ENCODE data around the gene IFI6. TPM values are rescaled to one million over a fixed set of nuclear protein-coding genes. Genes with fewer than 3 reads are reported as not detected.

IFI6 gene
- total and polyA plus RNA-seq, 2 of the 13 experiments (the other 11 are each of a cell fraction or from before 2014, with no cell fraction given), result 12.9 to 13.2 TPM

DNA sequence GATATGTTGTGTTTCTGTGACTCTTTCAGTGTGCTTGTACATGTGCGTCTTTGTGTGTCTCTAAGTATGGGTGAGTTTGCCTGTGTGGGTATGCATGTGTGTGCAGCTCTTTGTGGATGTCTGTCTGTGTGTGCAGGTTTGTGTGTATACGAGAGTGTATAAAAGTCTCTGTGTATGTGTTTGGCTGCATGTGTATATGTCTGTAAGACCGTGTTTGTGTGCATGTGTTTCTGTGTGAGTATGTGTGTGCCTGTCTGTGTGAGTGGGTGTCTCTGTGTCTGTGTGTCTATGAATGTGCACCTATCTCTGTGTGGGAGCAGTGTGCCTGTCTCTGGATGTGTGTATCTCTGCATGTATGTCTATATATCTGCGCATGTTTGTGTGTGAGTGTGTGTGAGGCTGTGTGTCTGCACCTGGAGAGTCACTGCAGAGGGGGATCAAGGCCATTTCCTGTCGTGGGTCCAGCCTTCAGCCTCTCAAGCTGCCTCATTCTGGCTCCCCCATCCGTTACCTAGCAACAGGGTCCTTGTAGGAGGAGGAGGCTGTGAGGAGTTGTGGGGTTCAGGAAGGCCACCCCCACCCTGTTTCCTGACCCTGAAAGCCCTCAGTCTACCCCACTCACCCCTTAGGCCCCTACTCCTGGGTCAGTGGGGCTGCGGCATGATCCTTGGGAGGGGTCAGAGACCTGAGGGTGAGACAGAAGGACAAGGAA lies 47.4 kb downstream of the IFI6 start:
- 35% methylated on average over 4 of the region's 7 CpGs for WGBS (ENCODE audit: low lambda C conversion rate)
- TF ChIP-seq, protein P1, sequence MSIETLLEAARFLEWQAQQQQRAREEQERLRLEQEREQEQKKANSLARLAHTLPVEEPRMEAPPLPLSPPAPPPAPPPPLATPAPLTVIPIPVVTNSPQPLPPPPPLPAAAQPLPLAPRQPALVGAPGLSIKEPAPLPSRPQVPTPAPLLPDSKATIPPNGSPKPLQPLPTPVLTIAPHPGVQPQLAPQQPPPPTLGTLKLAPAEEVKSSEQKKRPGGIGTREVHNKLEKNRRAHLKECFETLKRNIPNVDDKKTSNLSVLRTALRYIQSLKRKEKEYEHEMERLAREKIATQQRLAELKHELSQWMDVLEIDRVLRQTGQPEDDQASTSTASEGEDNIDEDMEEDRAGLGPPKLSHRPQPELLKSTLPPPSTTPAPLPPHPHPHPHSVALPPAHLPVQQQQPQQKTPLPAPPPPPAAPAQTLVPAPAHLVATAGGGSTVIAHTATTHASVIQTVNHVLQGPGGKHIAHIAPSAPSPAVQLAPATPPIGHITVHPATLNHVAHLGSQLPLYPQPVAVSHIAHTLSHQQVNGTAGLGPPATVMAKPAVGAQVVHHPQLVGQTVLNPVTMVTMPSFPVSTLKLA (IDR thresholded peaks at IDR 0.05), result 0 out of 2 replicates have a peak, but pooled peaks have one; percentile 13
- no peak for TF ChIP-seq MED1 (CRISPR knock-in tag; IDR thresholded peaks at IDR 0.05)
- peaks cover 0 to 12% of the 10 kb centered on the region in 2 experiments; a peak in 2 of 5 replicates for H3K27me3 ChIP-seq (ENCODE audit: control insufficient read depth in 1 of 2, insufficient read depth in 2 of 2, low read length in 2 of 2)
- H4K20me1 ChIP-seq (ENCODE audit: insufficient read depth, low read length), result no peaks in the 10 kb centered on the region
- no peak overlapping the region for H3K27ac ChIP-seq (ENCODE audit: extremely low read length, insufficient read depth, low read length)
- no peak overlapping the region for H3K9ac ChIP-seq (ENCODE audit: insufficient read depth, low read depth, low read length)
- no peak for DNase-seq (ENCODE audit: low spot score)
- intact Hi-C loops (cut with micrococcal nuclease; ENCODE audit: unreplicated experiment) (no loop called here), in situ Hi-C loops (cut with HindIII; ENCODE audit: extremely low pct_ligation_motif_present, low pct_unique_long_range_greater_than_20kb) (no loop called here)
- H3K4me1 ChIP-seq (ENCODE audit: insufficient read depth, low read length), result peaks cover 31% of the 10 kb centered on the region
- no peak for ATAC-seq
- ChIA-PET CTCF (ENCODE audit: low intra/inter-chr PET ratio, low total read pairs) (no interaction called here), POLR2A (no interaction called here)
- BruUV-seq (replicated peaks), result no TSS peak
- no peaks in the 10 kb centered on the region for H3K9me3 ChIP-seq (ENCODE audit: low read length)
- H3K79me2 ChIP-seq (ENCODE audit: insufficient read depth, low read length), result no peaks in the 10 kb centered on the region
- H3K4me2 ChIP-seq (ENCODE audit: low read depth, low read length), result no peak overlapping the region
- no peak overlapping the region for H2AFZ ChIP-seq (ENCODE audit: low read length)
- H3K36me3 ChIP-seq (replicated peaks in 1 of 2; ENCODE audit: control insufficient read depth in 1 of 2, insufficient read depth in 2 of 2, low read length in 2 of 2), result no peaks in the 10 kb centered on the region
- no peak overlapping the region for H3K4me3 ChIP-seq (replicated peaks in 1 of 3; ENCODE audit: insufficient read depth in 1 of 3, low read depth in 2 of 3, low read length in 3 of 3)
- no peak for FAIRE-seq

DNA sequence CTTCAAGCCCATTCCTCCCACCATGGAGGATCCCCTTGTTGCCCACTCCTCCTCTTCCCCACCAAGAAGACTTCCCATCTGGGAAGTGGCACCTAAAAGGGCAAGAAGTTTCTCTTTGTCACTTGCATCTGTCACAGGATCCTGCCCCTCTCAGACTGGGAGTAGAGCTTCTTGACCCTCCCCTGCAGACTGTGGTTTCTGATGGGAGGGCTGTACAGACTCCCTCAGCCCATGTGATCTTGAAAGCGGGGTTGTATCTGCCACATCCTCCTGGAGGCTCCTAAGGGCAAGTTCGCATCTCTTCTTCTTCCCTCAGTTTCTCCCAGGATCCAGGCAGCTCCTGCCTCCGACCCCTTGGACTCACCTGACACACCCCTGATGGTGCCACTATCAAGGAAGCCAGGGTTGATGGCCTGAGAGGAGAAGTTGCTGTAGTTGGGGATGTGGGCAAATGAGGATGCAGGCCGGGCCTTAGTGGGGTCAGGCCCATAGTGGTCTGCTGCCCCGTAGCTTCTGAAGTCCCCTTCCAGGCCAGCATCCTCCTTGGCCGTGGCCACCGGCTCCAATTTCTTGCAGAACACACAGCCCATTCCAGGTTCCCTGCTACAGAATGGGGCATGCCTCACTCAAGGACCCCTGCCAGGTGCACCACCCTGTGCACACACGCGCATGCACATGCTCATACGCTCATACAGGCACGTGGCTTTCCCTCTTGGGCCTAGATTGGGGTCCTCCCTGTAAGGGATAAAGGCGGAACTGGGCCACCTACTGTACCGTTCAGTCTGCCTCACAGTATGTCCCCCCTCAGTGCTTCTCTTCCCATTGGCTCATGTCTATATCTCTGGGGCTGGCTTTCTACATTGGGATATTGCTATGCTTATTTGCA lies 48.4 kb downstream of the IFI6 start:
- POLR2A ChIA-PET, result no interaction called here
- H4K20me1 ChIP-seq (ENCODE audit: insufficient read depth, low read length), result no peaks in the 10 kb centered on the region
- whole genome bisulfite sequencing (ENCODE audit: low lambda C conversion rate), result 34% methylated on average over 8 of the region's 13 CpGs
- BruUV-seq (replicated peaks), result no TSS peak
- FAIRE-seq (no peak), DNase-seq (ENCODE audit: low spot score) (no peak), ATAC-seq (no peak)
- H2AFZ ChIP-seq (ENCODE audit: low read length), result no peak overlapping the region
- in situ Hi-C loops (cut with HindIII; ENCODE audit: extremely low pct_ligation_motif_present, low pct_unique_long_range_greater_than_20kb), result no loop called here
- no peaks in the 10 kb centered on the region for H3K36me3 ChIP-seq (replicated peaks in 1 of 2; ENCODE audit: control insufficient read depth in 1 of 2, insufficient read depth in 2 of 2, low read length in 2 of 2)
- no peak overlapping the region for H3K4me2 ChIP-seq (ENCODE audit: low read depth, low read length)
- H3K9me3 ChIP-seq (ENCODE audit: low read length), result no peaks in the 10 kb centered on the region
- intact Hi-C loops (cut with micrococcal nuclease; ENCODE audit: unreplicated experiment), result no loop called here
- peaks cover 0 to 9% of the 10 kb centered on the region in 2 experiments; a peak in 2 of 5 replicates for H3K27me3 ChIP-seq (ENCODE audit: control insufficient read depth in 1 of 2, insufficient read depth in 2 of 2, low read length in 2 of 2)
- H3K27ac ChIP-seq (ENCODE audit: extremely low read length, insufficient read depth, low read length), result no peak overlapping the region
- no peak overlapping the region for H3K4me3 ChIP-seq (replicated peaks in 1 of 3; ENCODE audit: insufficient read depth in 1 of 3, low read depth in 2 of 3, low read length in 3 of 3)
- no peak overlapping the region for H3K9ac ChIP-seq (ENCODE audit: insufficient read depth, low read depth, low read length)
- H3K4me1 ChIP-seq (ENCODE audit: insufficient read depth, low read length), result peaks cover 39% of the 10 kb centered on the region
- H3K79me2 ChIP-seq (ENCODE audit: insufficient read depth, low read length), result no peaks in the 10 kb centered on the region
- CTCF ChIA-PET (ENCODE audit: low intra/inter-chr PET ratio, low total read pairs), result no interaction called here
- TF ChIP-seq GLI4 (CRISPR knock-in tag; IDR thresholded peaks at IDR 0.05; ENCODE audit: borderline replicate concordance), result no peak
- TF ChIP-seq, protein P2, sequence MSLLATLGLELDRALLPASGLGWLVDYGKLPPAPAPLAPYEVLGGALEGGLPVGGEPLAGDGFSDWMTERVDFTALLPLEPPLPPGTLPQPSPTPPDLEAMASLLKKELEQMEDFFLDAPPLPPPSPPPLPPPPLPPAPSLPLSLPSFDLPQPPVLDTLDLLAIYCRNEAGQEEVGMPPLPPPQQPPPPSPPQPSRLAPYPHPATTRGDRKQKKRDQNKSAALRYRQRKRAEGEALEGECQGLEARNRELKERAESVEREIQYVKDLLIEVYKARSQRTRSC (CRISPR knock-in tag; IDR thresholded peaks at IDR 0.05; ENCODE audit: low read depth), result no peak
- no peak for TF ChIP-seq SRSF1 (optimal IDR thresholded peaks at IDR 0.05; ENCODE audit: low read depth, low read length)
- no peak for TF ChIP-seq ZNF563 (CRISPR knock-in tag; IDR thresholded peaks at IDR 0.05)
- TF ChIP-seq ZNF883 (CRISPR knock-in tag; IDR thresholded peaks at IDR 0.05; ENCODE audit: not compliant biosample characterization), result no peak
- no peak for TF ChIP-seq SIX1 (CRISPR knock-in tag; IDR thresholded peaks at IDR 0.05; ENCODE audit: borderline replicate concordance)
- TF ChIP-seq, protein P3, sequence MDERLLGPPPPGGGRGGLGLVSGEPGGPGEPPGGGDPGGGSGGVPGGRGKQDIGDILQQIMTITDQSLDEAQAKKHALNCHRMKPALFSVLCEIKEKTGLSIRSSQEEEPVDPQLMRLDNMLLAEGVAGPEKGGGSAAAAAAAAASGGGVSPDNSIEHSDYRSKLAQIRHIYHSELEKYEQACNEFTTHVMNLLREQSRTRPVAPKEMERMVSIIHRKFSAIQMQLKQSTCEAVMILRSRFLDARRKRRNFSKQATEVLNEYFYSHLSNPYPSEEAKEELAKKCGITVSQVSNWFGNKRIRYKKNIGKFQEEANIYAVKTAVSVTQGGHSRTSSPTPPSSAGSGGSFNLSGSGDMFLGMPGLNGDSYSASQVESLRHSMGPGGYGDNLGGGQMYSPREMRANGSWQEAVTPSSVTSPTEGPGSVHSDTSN (CRISPR knock-in tag; IDR thresholded peaks at IDR 0.05), result no peak
- TF ChIP-seq ZNF460 (CRISPR knock-in tag; IDR thresholded peaks at IDR 0.05; ENCODE audit: borderline replicate concordance), result no peak
- no peak for TF ChIP-seq IKZF1 (IDR thresholded peaks at IDR 0.05)
- TF ChIP-seq NFRKB (IDR thresholded peaks at IDR 0.05), result no peak
- no peak for TF ChIP-seq ZNF75D (CRISPR knock-in tag; IDR thresholded peaks at IDR 0.05; ENCODE audit: borderline replicate concordance)
- no peak for TF ChIP-seq KMT2B (CRISPR knock-in tag; IDR thresholded peaks at IDR 0.05)
